Measurements from ENCODE around the gene ZFP28.
A peak's percentile ranks its signal among the peaks of the same experiment; 100 is the strongest.

GRCh38 chr19:56538254-56538760 lies 441 bp upstream of the ZFP28 start:
- TF ChIP-seq CREB1 (IDR thresholded peaks at IDR 0.05; ENCODE audit: low read depth) = no peak; the same call in 1 of the 2 replicates
- TF ChIP-seq MAX (IDR thresholded peaks at IDR 0.05) = peak; percentile 30; the same call in 1 of the 2 replicates
- no peak for TF ChIP-seq EGR1 (IDR thresholded peaks at IDR 0.05)
- no peak for TF ChIP-seq CEBPB (IDR thresholded peaks at IDR 0.05)
- TF ChIP-seq REST (IDR thresholded peaks at IDR 0.05; ENCODE audit: low read depth) = no peak

All from Ishikawa (cell line).